A549 (cell line): ENCODE data around the gene MCM5. TPM values are rescaled to one million over a fixed set of nuclear protein-coding genes. Genes with fewer than 3 reads are reported as not detected.

Experiments
- ATAC-seq, 2 experiments: fragments of 200-7000 bp in 1 of 2; fragments of >200 bp in 1 of 2; cut with Nextera tagmentation in 1 of 2; cut with Tn5 transposase in 1 of 2; 3 replicates each; pipeline versions ENCODE4 v1.8.0 to v1.9.1; 2018 to 2020; ENCODE audit warnings: mild to moderate bottlenecking in 1 of 2, moderate library complexity in 1 of 2
- CTCF ChIA-PET: fragments of 300-600 bp; sonication (Branson Sonifier 250); formaldehyde crosslinking; extraction: SDS; loops from one replicate; lab custom pipeline; 2021; ENCODE audit warnings: antibody characterized with exemption, inconsistent platforms; lab: Yijun Ruan, JAX
- POLR2A ChIA-PET: fragments of 350-600 bp; formaldehyde crosslinking; extraction: SDS; loops from one replicate; lab custom pipeline; 2021; ENCODE audit warnings: antibody characterized with exemption, inconsistent platforms; lab: Yijun Ruan, JAX
- DNase-seq, 2 experiments: peaks; one replicate each; pipeline versions ENCODE4 v3.0.0 to v3.0.0-alpha.2; 2011 to 2016; ENCODE audit warnings: low read depth in 1 of 2, low spot score in 1 of 2
- FAIRE-seq: peaks from 2 replicates; lab custom pipeline; 2011; peaks lifted over from hg19 to GRCh38; lab: Jason Lieb, UNC
- H3K27ac ChIP-seq, 2 experiments: fragments of >200 bp; sonication (Bioruptor Twin); formaldehyde crosslinking; 3 replicates each; pipeline ENCODE4 v1.5.1; 2016 to 2017
- H3K4me1 ChIP-seq: fragments of >200 bp; sonication (Bioruptor Twin); formaldehyde crosslinking; 3 replicates; pipeline ENCODE4 v1.6.1; 2016
- H3K4me2 ChIP-seq: fragments of >200 bp; sonication (Bioruptor Twin); formaldehyde crosslinking; 3 replicates; pipeline ENCODE4 v1.6.1; 2016
- H3K4me3 ChIP-seq: fragments of >200 bp; sonication (Bioruptor Twin); formaldehyde crosslinking; 3 replicates; pipeline ENCODE4 v1.5.1; 2016
- H3K9me3 ChIP-seq: fragments of >200 bp; sonication (Bioruptor Twin); formaldehyde crosslinking; 3 replicates; pipeline ENCODE4 v1.6.1; 2016
- CBX2 ChIP-seq: fragments of 200-600 bp; sonication (generic); IDR thresholded peaks from 2 replicates; pipeline ENCODE4 v1.6.1; 2016; ENCODE audit warnings: low read depth, mild to moderate bottlenecking, borderline replicate concordance
- CHD2 ChIP-seq: fragments of 150-350 bp; IDR thresholded peaks from 2 replicates; pipeline ENCODE4 v1.6.1; 2014; ENCODE audit warnings: low read length; ENCODE audit not compliant: partially characterized antibody
- CTCF ChIP-seq: fragments of >200 bp; sonication (Bioruptor Twin); formaldehyde crosslinking; IDR thresholded peaks from 3 replicates; pipeline ENCODE4 v1.5.1; 2016
- EHMT2 ChIP-seq: fragments of 200-600 bp; sonication (generic); IDR thresholded peaks from 2 replicates; pipeline ENCODE4 v1.6.1; 2016; ENCODE audit warnings: antibody characterized with exemption, low read depth, mild to moderate bottlenecking, moderate library complexity
- FOSL2 ChIP-seq, 2 experiments: fragments of 450-650 bp in 1 of 2; fragments of >200 bp in 1 of 2; sonication (Bioruptor Twin) in 1 of 2; formaldehyde crosslinking; IDR thresholded peaks; 2 replicates each; pipeline versions ENCODE4 v1.5.0 to v1.6.1; 2016 to 2020; ENCODE audit warnings: mild to moderate bottlenecking in 1 of 2, moderate library complexity in 1 of 2
- FOXS1 ChIP-seq: fragments of 250-450 bp; sonication (Bioruptor Pico); IDR thresholded peaks from 2 replicates; pipeline ENCODE4 v1.5.0; 2020; ENCODE audit warnings: mild to moderate bottlenecking, moderate library complexity
- GATA3 ChIP-seq: IDR thresholded peaks from 2 replicates; pipeline ENCODE4 v1.6.1; 2012; ENCODE audit warnings: borderline replicate concordance
- HEYL ChIP-seq: fragments of 250-450 bp; sonication (Bioruptor Pico); IDR thresholded peaks from 2 replicates; pipeline ENCODE4 v1.8.0; 2021; ENCODE audit warnings: mild to moderate bottlenecking, moderate library complexity
- HOXA7 ChIP-seq: fragments of 250-450 bp; sonication (Bioruptor Pico); IDR thresholded peaks from 2 replicates; pipeline ENCODE4 v1.5.0; 2020; ENCODE audit warnings: mild to moderate bottlenecking, moderate library complexity
- JUN ChIP-seq, 2 experiments: fragments of >200 bp; sonication (Bioruptor Twin); formaldehyde crosslinking; IDR thresholded peaks; 2 replicates in 1 of 2; 3 replicates in 1 of 2; pipeline ENCODE4 v1.6.1; 2016 to 2017
- JUNB ChIP-seq: fragments of >200 bp; sonication (Bioruptor Twin); formaldehyde crosslinking; IDR thresholded peaks from 2 replicates; pipeline ENCODE4 v1.6.1; 2016
- KDM5A ChIP-seq: fragments of 200-600 bp; sonication (generic); IDR thresholded peaks from 2 replicates; pipeline ENCODE4 v1.6.1; 2016; ENCODE audit warnings: antibody characterized with exemption, mild to moderate bottlenecking
- NFE2L2 ChIP-seq: fragments of 150-350 bp; conservative IDR thresholded peaks from 2 replicates; pipeline ENCODE4 v1.6.1; 2014; ENCODE audit warnings: low read length
- NPAS2 ChIP-seq: fragments of 250-450 bp; sonication (Bioruptor Pico); IDR thresholded peaks from 2 replicates; pipeline ENCODE4 v1.8.0; 2022; ENCODE audit warnings: mild to moderate bottlenecking, moderate library complexity, borderline replicate concordance
- PHF8 ChIP-seq: fragments of 200-600 bp; sonication (generic); IDR thresholded peaks from 2 replicates; pipeline ENCODE4 v1.6.1; 2016; ENCODE audit warnings: low read depth, mild to moderate bottlenecking, antibody characterized with exemption, moderate library complexity, borderline replicate concordance
- POLR2A ChIP-seq: IDR thresholded peaks from 2 replicates; pipeline ENCODE4 v1.6.1; 2012; ENCODE audit warnings: mild to moderate bottlenecking, low read length
- RARB ChIP-seq: fragments of 250-450 bp; sonication (Bioruptor Pico); IDR thresholded peaks from 2 replicates; pipeline ENCODE4 v1.8.0; 2021; ENCODE audit warnings: mild to moderate bottlenecking, moderate library complexity
- RCOR1 ChIP-seq: fragments of 150-350 bp; IDR thresholded peaks from 2 replicates; pipeline ENCODE4 v1.6.1; 2014; ENCODE audit warnings: antibody characterized with exemption, low read length, low read depth
- TP53 ChIP-seq: fragments of 250-450 bp; sonication (Bioruptor Pico); IDR thresholded peaks from 2 replicates; pipeline ENCODE4 v1.5.0; 2021; ENCODE audit warnings: mild to moderate bottlenecking, moderate library complexity
- ZC3H11A ChIP-seq: fragments of 450-650 bp; IDR thresholded peaks from 2 replicates; pipeline ENCODE4 v1.6.1; 2014; ENCODE audit warnings: antibody characterized with exemption, mild to moderate bottlenecking
- ZFP36 ChIP-seq: fragments of 450-650 bp; IDR thresholded peaks from 2 replicates; pipeline ENCODE4 v1.6.1; 2014; ENCODE audit warnings: borderline replicate concordance; ENCODE audit not compliant: partially characterized antibody
- ZSCAN20 ChIP-seq: fragments of 250-450 bp; sonication (Bioruptor Pico); IDR thresholded peaks from 2 replicates; pipeline ENCODE4 v1.8.0; 2022; ENCODE audit warnings: mild to moderate bottlenecking, moderate library complexity
- WGBS: methylation state at CpG from one replicate; pipeline ENCODE4 v1.1.6; 2017; ENCODE audit errors: missing lambda C conversion rate; 5-methylcytosine and 5-hydroxymethylcytosine counted together
- polyA plus RNA-seq, 4 experiments: library from polyadenylated mRNA; depleted of rRNA in 3 of 4; stranded (reverse); fragments of >200 nt; fragmentation: RNase III in 1 of 4; extraction: RNeasy Plus Mini Kit Qiagen cat#74134 plus additional on column Dnase treatment in 1 of 4; gene quantifications; 2 replicates in 3 of 4; 3 replicates in 1 of 4; pipeline ENCODE4 v1.2.3, GENCODE V29; 2011 to 2017
- TF ChIP-seq, protein P1 (sequence below): fragments of 250-450 bp; sonication (Bioruptor Pico); IDR thresholded peaks from 2 replicates; pipeline ENCODE4 v1.5.0; 2020; ENCODE audit warnings: low read depth, mild to moderate bottlenecking, moderate library complexity
- TF ChIP-seq, protein P2 (sequence below): fragments of >200 bp; sonication (Bioruptor Twin); formaldehyde crosslinking; IDR thresholded peaks from 2 replicates; pipeline ENCODE4 v1.6.1; 2016
- TF ChIP-seq, protein P3 (sequence below): fragments of 200-600 bp; sonication (generic); IDR thresholded peaks from 2 replicates; pipeline ENCODE4 v1.6.1; 2016; ENCODE audit warnings: antibody characterized with exemption, mild to moderate bottlenecking, moderate library complexity
- TF ChIP-seq, protein P4 (sequence below): fragments of >200 bp; sonication (Bioruptor Twin); formaldehyde crosslinking; IDR thresholded peaks from 3 replicates; pipeline ENCODE4 v1.6.1; 2016

Gene MCM5
- polyA plus RNA-seq, 2 of the 4 experiments (the other 2 are of a cell fraction): 50.2 to 94.4 TPM

DNA sequence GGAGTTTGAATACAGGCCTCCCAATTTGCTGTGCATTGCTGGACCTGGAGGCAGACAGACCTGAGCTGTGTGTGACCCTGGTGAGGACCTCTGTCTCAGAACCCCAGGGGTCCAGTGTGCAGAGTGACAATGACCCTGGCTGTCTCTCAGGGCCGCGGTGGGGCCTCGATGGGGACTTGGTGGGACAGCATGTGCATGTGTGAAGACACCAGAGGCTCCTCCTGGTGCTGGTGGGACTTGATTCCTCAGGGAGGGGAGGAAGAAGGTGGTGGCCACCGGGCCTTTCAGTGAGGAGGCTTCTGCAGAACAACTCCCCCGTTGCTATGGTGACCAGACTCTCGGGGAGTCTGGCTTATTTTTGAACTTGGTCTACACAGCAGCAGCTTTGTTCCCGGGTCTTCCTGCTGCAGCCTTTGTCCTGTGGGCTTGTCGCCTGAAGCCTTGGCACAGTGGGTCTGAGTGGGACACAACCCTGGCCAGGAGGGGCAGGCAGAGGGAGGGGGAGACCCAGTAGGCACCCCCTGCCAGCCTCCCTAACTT, 35.3 kb downstream of the MCM5 start:
- 95% methylated on average over 4 of the region's 8 CpGs for WGBS
- Histone ChIP-seq H3K9me3 (peaks cover 21% of the 10 kb centered on the region), H3K4me3 (no peak overlapping the region), H3K4me1 (peaks cover 11% of the 10 kb centered on the region), H3K27ac (no peak overlapping the region), H3K4me2 (no peak overlapping the region)
- no peak for ATAC-seq
- CTCF ChIA-PET: interaction anchor here (9.4 kb wide), 1 partner anchor 147 kb away, joined by 121 read pairs; no protein-coding TSS in a partner anchor
- POLR2A ChIA-PET: no interaction called here
- TF ChIP-seq, protein P1, sequence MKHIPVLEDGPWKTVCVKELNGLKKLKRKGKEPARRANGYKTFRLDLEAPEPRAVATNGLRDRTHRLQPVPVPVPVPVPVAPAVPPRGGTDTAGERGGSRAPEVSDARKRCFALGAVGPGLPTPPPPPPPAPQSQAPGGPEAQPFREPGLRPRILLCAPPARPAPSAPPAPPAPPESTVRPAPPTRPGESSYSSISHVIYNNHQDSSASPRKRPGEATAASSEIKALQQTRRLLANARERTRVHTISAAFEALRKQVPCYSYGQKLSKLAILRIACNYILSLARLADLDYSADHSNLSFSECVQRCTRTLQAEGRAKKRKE (CRISPR knock-in tag): no peak
- TF ChIP-seq RCOR1: no peak
- TF ChIP-seq PHF8: no peak
- no peak for TF ChIP-seq NFE2L2
- no peak for TF ChIP-seq ZSCAN20
- TF ChIP-seq, protein P2, sequence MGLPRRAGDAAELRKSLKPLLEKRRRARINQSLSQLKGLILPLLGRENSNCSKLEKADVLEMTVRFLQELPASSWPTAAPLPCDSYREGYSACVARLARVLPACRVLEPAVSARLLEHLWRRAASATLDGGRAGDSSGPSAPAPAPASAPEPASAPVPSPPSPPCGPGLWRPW: no peak
- TF ChIP-seq FOXS1 (CRISPR knock-in tag): no peak
- TF ChIP-seq CBX2: no peak
- TF ChIP-seq JUN (IDR thresholded peaks at IDR 0.05): no peak
- no peak for TF ChIP-seq RARB
- no peak for TF ChIP-seq POLR2A
- no peak for DNase-seq
- FAIRE-seq: no peak

- WGBS: 82% methylated on average over 5 of the region's 5 CpGs
- H3K27ac ChIP-seq: no peak overlapping the region
- peaks cover 2% of the 10 kb centered on the region; the same call in 2 of the 3 replicates for H3K4me1 ChIP-seq
- DNase-seq (no peak), ATAC-seq (no peak; a peak in 1 of 6 replicates), FAIRE-seq (no peak)
- no peak overlapping the region for H3K4me3 ChIP-seq
- POLR2A ChIA-PET: no interaction called here
- TF ChIP-seq, protein P3, sequence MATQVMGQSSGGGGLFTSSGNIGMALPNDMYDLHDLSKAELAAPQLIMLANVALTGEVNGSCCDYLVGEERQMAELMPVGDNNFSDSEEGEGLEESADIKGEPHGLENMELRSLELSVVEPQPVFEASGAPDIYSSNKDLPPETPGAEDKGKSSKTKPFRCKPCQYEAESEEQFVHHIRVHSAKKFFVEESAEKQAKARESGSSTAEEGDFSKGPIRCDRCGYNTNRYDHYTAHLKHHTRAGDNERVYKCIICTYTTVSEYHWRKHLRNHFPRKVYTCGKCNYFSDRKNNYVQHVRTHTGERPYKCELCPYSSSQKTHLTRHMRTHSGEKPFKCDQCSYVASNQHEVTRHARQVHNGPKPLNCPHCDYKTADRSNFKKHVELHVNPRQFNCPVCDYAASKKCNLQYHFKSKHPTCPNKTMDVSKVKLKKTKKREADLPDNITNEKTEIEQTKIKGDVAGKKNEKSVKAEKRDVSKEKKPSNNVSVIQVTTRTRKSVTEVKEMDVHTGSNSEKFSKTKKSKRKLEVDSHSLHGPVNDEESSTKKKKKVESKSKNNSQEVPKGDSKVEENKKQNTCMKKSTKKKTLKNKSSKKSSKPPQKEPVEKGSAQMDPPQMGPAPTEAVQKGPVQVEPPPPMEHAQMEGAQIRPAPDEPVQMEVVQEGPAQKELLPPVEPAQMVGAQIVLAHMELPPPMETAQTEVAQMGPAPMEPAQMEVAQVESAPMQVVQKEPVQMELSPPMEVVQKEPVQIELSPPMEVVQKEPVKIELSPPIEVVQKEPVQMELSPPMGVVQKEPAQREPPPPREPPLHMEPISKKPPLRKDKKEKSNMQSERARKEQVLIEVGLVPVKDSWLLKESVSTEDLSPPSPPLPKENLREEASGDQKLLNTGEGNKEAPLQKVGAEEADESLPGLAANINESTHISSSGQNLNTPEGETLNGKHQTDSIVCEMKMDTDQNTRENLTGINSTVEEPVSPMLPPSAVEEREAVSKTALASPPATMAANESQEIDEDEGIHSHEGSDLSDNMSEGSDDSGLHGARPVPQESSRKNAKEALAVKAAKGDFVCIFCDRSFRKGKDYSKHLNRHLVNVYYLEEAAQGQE: no peak
- TF ChIP-seq HOXA7 (CRISPR knock-in tag) (no peak), TP53 (no peak), RARB (no peak), EHMT2 (no peak), GATA3 (no peak), FOXS1 (CRISPR knock-in tag) (no peak), CHD2 (no peak), KDM5A (no peak), ZFP36 (no peak), FOSL2 (IDR thresholded peaks at IDR 0.05) (no peak), FOSL2 (CRISPR knock-in tag; IDR thresholded peaks at IDR 0.05) (no peak), NPAS2 (CRISPR knock-in tag) (no peak), CTCF (no peak), JUNB (no peak), ZC3H11A (no peak), HEYL (CRISPR knock-in tag) (no peak)
- TF ChIP-seq, protein P4, sequence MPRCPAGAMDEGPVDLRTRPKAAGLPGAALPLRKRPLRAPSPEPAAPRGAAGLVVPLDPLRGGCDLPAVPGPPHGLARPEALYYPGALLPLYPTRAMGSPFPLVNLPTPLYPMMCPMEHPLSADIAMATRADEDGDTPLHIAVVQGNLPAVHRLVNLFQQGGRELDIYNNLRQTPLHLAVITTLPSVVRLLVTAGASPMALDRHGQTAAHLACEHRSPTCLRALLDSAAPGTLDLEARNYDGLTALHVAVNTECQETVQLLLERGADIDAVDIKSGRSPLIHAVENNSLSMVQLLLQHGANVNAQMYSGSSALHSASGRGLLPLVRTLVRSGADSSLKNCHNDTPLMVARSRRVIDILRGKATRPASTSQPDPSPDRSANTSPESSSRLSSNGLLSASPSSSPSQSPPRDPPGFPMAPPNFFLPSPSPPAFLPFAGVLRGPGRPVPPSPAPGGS: no peak
- peaks cover 21% of the 10 kb centered on the region for H3K9me3 ChIP-seq
- CTCF ChIA-PET: interaction anchor here (1.2 to 1.3 kb wide), 2 partner anchors 146 to 147 kb away, joined by 3 to 5 read pairs; no protein-coding TSS in a partner anchor
- H3K4me2 ChIP-seq: no peak overlapping the region
These were observed 36.5 kb downstream of the MCM5 start for GRCh38 chr22:35436421-35436820.
